Smooth muscle cell (in vitro differentiated cells): ENCODE results near the gene MYH10. TPM values are rescaled to one million over a fixed set of nuclear protein-coding genes. Genes with fewer than 3 reads are reported as not detected.

ENCODE experiments used
- DNase-seq: peaks from one replicate; lab custom pipeline; 2025; ENCODE audit not compliant: unreplicated experiment; lab: John Stamatoyannopoulos, UW
- H2AFZ ChIP-seq: fragments of 200-600 bp; sonication (generic); 2 replicates; pipeline ENCODE4 v1.6.0; 2016; ENCODE audit warnings: antibody characterized with exemption, low read depth, mild to moderate bottlenecking
- H3F3A ChIP-seq: fragments of 200-600 bp; sonication (generic); 2 replicates; pipeline ENCODE4 v1.6.0; 2017; ENCODE audit warnings: antibody characterized with exemption, low read depth
- H3K27ac ChIP-seq: fragments of 200-600 bp; sonication (generic); 2 replicates; pipeline ENCODE4 v1.5.1; 2016; ENCODE audit warnings: low read depth, mild to moderate bottlenecking
- H3K27me3 ChIP-seq: fragments of 200-600 bp; sonication (generic); 2 replicates; pipeline ENCODE4 v1.6.1; 2016; ENCODE audit warnings: low read depth, mild to moderate bottlenecking
- H3K36me3 ChIP-seq: fragments of 200-600 bp; sonication (generic); 2 replicates; pipeline ENCODE4 v1.5.1; 2016; ENCODE audit warnings: low read depth
- H3K4me1 ChIP-seq: fragments of 200-600 bp; sonication (generic); 2 replicates; pipeline ENCODE4 v1.5.1; 2016; ENCODE audit warnings: low read depth
- H3K4me2 ChIP-seq: fragments of 200-600 bp; sonication (generic); 2 replicates; pipeline ENCODE4 v1.6.0; 2016; ENCODE audit warnings: mild to moderate bottlenecking
- H3K4me3 ChIP-seq: fragments of 200-600 bp; sonication (generic); 2 replicates; pipeline ENCODE4 v1.5.1; 2016; ENCODE audit warnings: mild to moderate bottlenecking
- H3K79me2 ChIP-seq: fragments of 200-600 bp; sonication (generic); 2 replicates; pipeline ENCODE4 v1.6.0; 2016; ENCODE audit warnings: low read depth, mild to moderate bottlenecking
- H3K9ac ChIP-seq: fragments of 200-600 bp; sonication (generic); 2 replicates; pipeline ENCODE4 v1.6.0; 2016; ENCODE audit warnings: low read depth
- H3K9me3 ChIP-seq: fragments of 200-600 bp; sonication (generic); replicated peaks from 2 replicates; pipeline ENCODE4 v1.5.1; 2016; ENCODE audit warnings: low read depth
- H4K20me1 ChIP-seq: fragments of 200-600 bp; sonication (generic); 2 replicates; pipeline ENCODE4 v1.6.0; 2016; ENCODE audit warnings: low read depth
- CTCF ChIP-seq: fragments of 200-600 bp; sonication (generic); IDR thresholded peaks from 2 replicates; pipeline ENCODE4 v1.5.1; 2017; ENCODE audit warnings: borderline replicate concordance, mild to moderate bottlenecking, antibody characterized with exemption; ENCODE audit not compliant: insufficient read depth, poor library complexity, severe bottlenecking
- WGBS: methylation state at CpG from one replicate; pipeline ENCODE4 v1.1.7; 2016; ENCODE audit warnings: low lambda C conversion rate; 5-methylcytosine and 5-hydroxymethylcytosine counted together
- polyA plus RNA-seq: library from polyadenylated mRNA; unstranded; fragments of >200 nt; fragmentation: Nextera tagmentation; extraction: Ambion mirVana; gene quantifications from 2 replicates; pipeline ENCODE4 v1.2.1, GENCODE V29; 2016
- total RNA-seq: library from RNA; depleted of rRNA; stranded (reverse); fragments of >200 nt; gene quantifications from 2 replicates; pipeline ENCODE4 v1.2.3, GENCODE V29; 2014

The MYH10 gene
- total and polyA plus RNA-seq, 2 experiments from 2014 or later: 112 to 146 TPM

- H3K27ac ChIP-seq: no peak overlapping the region
- H3K9me3 ChIP-seq: no peaks in the 10 kb centered on the region
- H3K79me2 ChIP-seq: peaks cover 83% of the 10 kb centered on the region
- peaks cover 42% of the 10 kb centered on the region for H4K20me1 ChIP-seq
- DNase-seq: no peak
- H2AFZ ChIP-seq: no peak overlapping the region
- H3K9ac ChIP-seq: no peak overlapping the region
- H3K27me3 ChIP-seq: no peaks in the 10 kb centered on the region
- H3K4me2 ChIP-seq: no peak overlapping the region
- no peaks in the 10 kb centered on the region for H3K4me1 ChIP-seq
- H3K36me3 ChIP-seq: peaks cover 15% of the 10 kb centered on the region
- H3K4me3 ChIP-seq: no peak overlapping the region
- H3F3A ChIP-seq: no peaks in the 10 kb centered on the region
- no peak for TF ChIP-seq CTCF
- 100% methylated on average over 2 of the region's 2 CpGs for WGBS
Observed at GRCh38 chr17:8593276-8593675, 37.2 kb downstream of the MYH10 start.

GRCh38 chr17:8588877-8589554 is 41.5 kb downstream of the MYH10 start:
- H3K79me2 ChIP-seq: peaks cover 90% of the 10 kb centered on the region

GRCh38 chr17:8586766-8587165 is 43.8 kb downstream of the MYH10 start:
- Histone ChIP-seq H3K79me2 (peaks cover 90% of the 10 kb centered on the region), H3K9me3 (no peaks in the 10 kb centered on the region), H3K27ac (no peak overlapping the region), H4K20me1 (peaks cover 54% of the 10 kb centered on the region), H2AFZ (no peak overlapping the region), H3K4me3 (no peak overlapping the region), H3F3A (no peaks in the 10 kb centered on the region), H3K4me1 (no peaks in the 10 kb centered on the region), H3K36me3 (no peaks in the 10 kb centered on the region), H3K27me3 (no peaks in the 10 kb centered on the region), H3K4me2 (no peak overlapping the region), H3K9ac (no peak overlapping the region)
- TF ChIP-seq CTCF: no peak
- WGBS: 94% methylated on average over 4 of the region's 4 CpGs
- no peak for DNase-seq

More at GRCh38 chr17:8588877-8589554, 41.5 kb downstream of the MYH10 start:
- TF ChIP-seq CTCF: no peak
- peaks cover 9% of the 10 kb centered on the region for H3K36me3 ChIP-seq
- H3K4me2 ChIP-seq: no peak overlapping the region
- H3K9ac ChIP-seq: no peak overlapping the region
- H3K4me1 ChIP-seq: no peaks in the 10 kb centered on the region
- no peak for DNase-seq
- H3F3A ChIP-seq: no peaks in the 10 kb centered on the region
- H2AFZ ChIP-seq: no peak overlapping the region
- H3K27me3 ChIP-seq: no peaks in the 10 kb centered on the region
- H3K4me3 ChIP-seq: no peak overlapping the region
- H4K20me1 ChIP-seq: peaks cover 54% of the 10 kb centered on the region
- WGBS: 85% methylated on average over 8 of the region's 8 CpGs
- H3K9me3 ChIP-seq: no peaks in the 10 kb centered on the region
- no peak overlapping the region for H3K27ac ChIP-seq

DNA sequence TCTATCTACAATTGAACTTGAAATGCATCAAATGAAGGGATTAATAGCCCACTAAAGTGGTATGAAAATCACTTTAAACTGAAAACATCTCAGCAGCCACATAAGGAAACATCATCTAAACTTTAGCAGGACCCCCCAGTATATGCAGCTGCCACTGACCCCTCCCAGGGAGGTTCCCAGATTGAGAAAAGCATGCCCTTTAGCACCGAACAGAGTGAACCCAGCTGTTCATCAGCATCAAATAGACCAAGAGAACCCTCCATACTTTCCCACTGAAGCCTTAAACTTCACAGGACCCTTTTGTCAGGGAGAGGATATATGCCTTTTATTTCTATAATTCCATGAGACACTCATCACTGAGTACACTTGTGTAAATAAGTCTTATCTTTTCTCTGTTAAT is 44.6 kb downstream of the MYH10 start:
- Histone ChIP-seq H3K27me3 (no peaks in the 10 kb centered on the region), H3K27ac (no peak overlapping the region), H3K4me1 (no peaks in the 10 kb centered on the region), H3K4me3 (no peak overlapping the region), H3K79me2 (peaks cover 84% of the 10 kb centered on the region), H3K36me3 (no peaks in the 10 kb centered on the region), H4K20me1 (peaks cover 46% of the 10 kb centered on the region), H3F3A (no peaks in the 10 kb centered on the region), H2AFZ (no peak overlapping the region), H3K9me3 (no peaks in the 10 kb centered on the region), H3K4me2 (no peak overlapping the region), H3K9ac (no peak overlapping the region)
- 79% methylated on average over 1 of the region's 1 CpG for WGBS
- no peak for TF ChIP-seq CTCF
- no peak for DNase-seq
